Esophagus squamous epithelium (tissue), 5 donors: ENCODE results near the gene MOGAT3. TPM values are rescaled to one million over a fixed set of nuclear protein-coding genes. Genes with fewer than 3 reads are reported as not detected.

Experiments used
- DNase-seq: peaks from one replicate; lab custom pipeline; 2025; lab: John Stamatoyannopoulos, UW
- H3K27ac ChIP-seq, 4 donors: fragments of 200-600 bp; sonication (generic); one replicate each; pipeline ENCODE4 v1.5.1; 2016 to 2019; ENCODE audit warnings: mild to moderate bottlenecking in 1 of 4
- H3K27me3 ChIP-seq, 4 donors: fragments of 200-600 bp; sonication (generic); 1 replicate in 3 of 4; 2 replicates in 1 of 4; pipeline versions ENCODE4 v1.5.1 to v1.6.0; 2017 to 2021; ENCODE audit warnings: antibody characterized with exemption in 1 of 4
- H3K36me3 ChIP-seq, 3 donors: fragments of 200-600 bp; sonication (generic); one replicate each; pipeline ENCODE4 v1.5.1; 2016 to 2019
- H3K4me1 ChIP-seq, 3 donors: fragments of 200-600 bp; sonication (generic); one replicate each; pipeline ENCODE4 v1.5.1; 2017 to 2019
- H3K4me3 ChIP-seq, 4 donors: fragments of 200-600 bp; sonication (generic); 1 replicate in 3 of 4; 2 replicates in 1 of 4; pipeline ENCODE4 v1.5.1; 2016 to 2019; ENCODE audit warnings: mild to moderate bottlenecking in 2 of 4, moderate library complexity in 1 of 4
- H3K9me3 ChIP-seq, 3 donors: fragments of 200-600 bp; sonication (generic); one replicate each; pipeline ENCODE4 v1.5.1; 2016 to 2019
- POLR2A ChIP-seq, 4 donors: fragments of 450-650 bp; IDR thresholded peaks; one replicate each; pipeline ENCODE4 v1.6.1; 2017; ENCODE audit warnings: antibody characterized with exemption in 4 of 4, mild to moderate bottlenecking in 4 of 4, moderate library complexity in 3 of 4
- WGBS, 2 donors: methylation state at CpG; one replicate each; pipeline ENCODE4 v1.1.5; 2018; 5-methylcytosine and 5-hydroxymethylcytosine counted together
- intact Hi-C: fragments of 100-400 bp; cut with DNase I; formaldehyde crosslinking; loops from one replicate; pipeline ENCODE4 v1.15.0; 2022
- total RNA-seq, 4 donors: library from RNA; depleted of rRNA; stranded (reverse); fragments of >200 nt; gene quantifications; one replicate each; pipeline ENCODE4 v1.1.0, GENCODE V29; 2016
- TF ChIP-seq, protein P1 (sequence below), 6 experiments: fragments of 450-650 bp in 4 of 6; fragments of 200-600 bp in 2 of 6; sonication (generic) in 2 of 6; IDR thresholded peaks; one replicate each; pipeline ENCODE4 v1.5.1; 2016 to 2019; ENCODE audit warnings: antibody characterized with exemption in 6 of 6, mild to moderate bottlenecking in 4 of 6, moderate library complexity in 4 of 6
- donor health status: DM: yes; HTN: yes; CAD: no.

The MOGAT3 gene
- total RNA-seq, 4 donors from 2014 or later, result not detected

DNA sequence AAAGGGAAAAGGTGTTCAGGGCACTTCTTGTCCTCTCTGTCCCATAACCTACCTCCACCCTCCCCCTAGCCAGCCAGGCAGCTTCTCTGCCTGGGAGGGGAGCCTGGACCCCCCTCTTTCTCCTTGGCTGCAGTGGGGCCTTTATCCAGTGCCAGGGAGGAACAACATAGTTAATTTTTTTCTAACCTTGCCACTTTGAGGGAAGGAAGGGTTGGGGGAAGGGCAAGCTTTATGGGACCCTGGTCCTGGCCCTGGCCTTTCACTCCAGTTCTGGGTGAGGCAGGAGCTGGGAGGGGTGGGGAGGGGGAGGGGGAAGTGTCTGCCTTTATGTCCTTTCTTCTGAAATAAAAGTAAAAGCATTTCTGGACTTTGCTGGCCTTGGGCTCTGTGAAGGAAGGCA lies 39.9 kb downstream of the MOGAT3 start:
- H3K27me3 ChIP-seq, result peaks cover 3 to 61% (median 18%) of the 10 kb centered on the region in 4 donors
- no peak overlapping the region for H3K27ac ChIP-seq
- TF ChIP-seq, protein P1, sequence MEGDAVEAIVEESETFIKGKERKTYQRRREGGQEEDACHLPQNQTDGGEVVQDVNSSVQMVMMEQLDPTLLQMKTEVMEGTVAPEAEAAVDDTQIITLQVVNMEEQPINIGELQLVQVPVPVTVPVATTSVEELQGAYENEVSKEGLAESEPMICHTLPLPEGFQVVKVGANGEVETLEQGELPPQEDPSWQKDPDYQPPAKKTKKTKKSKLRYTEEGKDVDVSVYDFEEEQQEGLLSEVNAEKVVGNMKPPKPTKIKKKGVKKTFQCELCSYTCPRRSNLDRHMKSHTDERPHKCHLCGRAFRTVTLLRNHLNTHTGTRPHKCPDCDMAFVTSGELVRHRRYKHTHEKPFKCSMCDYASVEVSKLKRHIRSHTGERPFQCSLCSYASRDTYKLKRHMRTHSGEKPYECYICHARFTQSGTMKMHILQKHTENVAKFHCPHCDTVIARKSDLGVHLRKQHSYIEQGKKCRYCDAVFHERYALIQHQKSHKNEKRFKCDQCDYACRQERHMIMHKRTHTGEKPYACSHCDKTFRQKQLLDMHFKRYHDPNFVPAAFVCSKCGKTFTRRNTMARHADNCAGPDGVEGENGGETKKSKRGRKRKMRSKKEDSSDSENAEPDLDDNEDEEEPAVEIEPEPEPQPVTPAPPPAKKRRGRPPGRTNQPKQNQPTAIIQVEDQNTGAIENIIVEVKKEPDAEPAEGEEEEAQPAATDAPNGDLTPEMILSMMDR (IDR thresholded peaks at IDR 0.05), result no peak
- TF ChIP-seq POLR2A (IDR thresholded peaks at IDR 0.05), result no peak
- H3K4me3 ChIP-seq, result no peak overlapping the region
- peaks cover 33 to 45% (median 35%) of the 10 kb centered on the region in 3 donors for H3K4me1 ChIP-seq
- no peaks in the 10 kb centered on the region for H3K9me3 ChIP-seq
- DNase-seq, result no peak
- peaks cover 7 to 52% (median 12%) of the 10 kb centered on the region in 3 donors for H3K36me3 ChIP-seq
- intact Hi-C loops, result no loop called here

DNA sequence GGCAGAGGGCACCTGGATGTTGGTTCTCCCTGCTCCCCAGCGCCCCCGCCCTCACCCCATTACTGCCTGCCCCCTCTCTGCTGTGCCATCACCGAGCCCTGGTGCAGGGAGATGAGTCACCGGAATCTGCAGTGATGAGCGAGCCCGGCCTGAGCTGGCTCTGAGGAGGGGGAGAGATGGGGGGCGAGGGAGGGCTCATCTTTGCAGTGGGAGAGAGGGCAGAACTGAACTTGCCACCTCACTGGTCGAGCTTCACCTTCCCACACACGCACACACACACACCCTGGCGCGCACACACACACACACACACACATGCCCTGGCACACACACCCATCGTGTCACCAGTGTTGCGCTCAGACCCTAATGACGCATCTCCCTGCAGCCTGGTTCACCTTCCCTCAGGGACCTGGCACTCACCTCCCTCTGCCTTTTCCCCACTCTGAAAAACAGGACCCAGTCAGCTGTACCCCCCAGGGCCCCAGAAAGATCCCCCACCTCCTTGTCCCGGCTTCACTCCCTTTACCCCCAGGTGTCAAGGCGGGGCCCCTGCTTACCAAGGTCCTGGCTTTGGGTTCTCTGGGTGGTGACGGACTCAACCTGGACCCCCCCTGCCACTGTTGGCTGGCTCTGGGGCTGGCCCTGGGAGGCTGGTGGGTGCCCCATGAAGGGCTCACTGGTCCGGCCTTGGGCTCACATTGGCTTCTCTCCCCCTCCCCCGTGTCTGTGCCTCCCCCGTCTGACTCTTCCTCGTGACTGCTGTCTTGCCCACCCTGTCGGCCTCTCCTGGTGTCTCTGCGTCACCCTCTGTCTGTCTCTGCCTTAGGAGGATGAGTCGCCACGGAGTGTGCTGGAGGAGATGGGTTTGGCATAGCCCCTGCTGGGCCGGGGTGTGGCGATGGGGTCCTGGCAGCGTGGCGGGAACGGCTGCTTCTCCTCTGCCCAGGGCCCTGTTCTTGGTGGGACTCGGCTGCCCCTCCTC lies 40.9 kb downstream of the MOGAT3 start:
- Histone ChIP-seq H3K36me3 (peaks cover 7 to 52% (median 12%) of the 10 kb centered on the region in 3 donors), H3K27me3 (peaks cover 0 to 51% (median 14%) of the 10 kb centered on the region in 4 donors)
- DNase-seq, result no peak

DNA sequence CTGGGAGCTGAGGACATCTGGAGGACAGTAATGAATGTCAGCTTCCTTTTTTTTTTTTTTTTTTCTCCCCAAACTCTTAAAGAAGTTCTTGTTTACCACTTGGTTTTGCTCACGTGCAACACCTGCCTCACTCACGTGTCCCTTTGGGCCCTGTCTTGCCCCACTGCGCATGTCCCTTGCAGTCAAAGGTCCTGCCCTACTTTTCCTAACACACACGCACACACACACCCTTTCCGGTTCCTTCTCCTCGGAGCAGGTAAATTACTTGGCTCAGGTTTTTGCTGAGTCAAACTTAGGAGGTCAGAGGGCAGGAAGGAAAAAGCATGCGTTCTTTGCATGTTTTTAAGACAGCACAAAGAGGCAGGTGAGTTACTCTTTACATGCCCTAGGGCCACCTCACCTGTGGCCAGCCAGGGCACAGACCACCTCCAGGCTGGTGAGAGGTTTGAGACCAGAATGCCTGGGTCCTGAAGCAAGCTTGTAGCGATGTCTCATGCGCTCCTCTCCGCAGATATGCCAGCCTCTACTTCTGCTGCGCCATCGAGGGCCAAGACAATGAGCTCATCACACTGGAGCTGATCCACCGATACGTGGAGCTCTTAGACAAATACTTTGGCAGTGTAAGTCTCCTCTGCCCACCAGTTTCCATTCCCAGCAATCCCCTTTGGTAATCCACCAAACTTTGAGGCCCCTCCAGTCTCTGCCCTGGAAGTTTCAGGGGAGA lies 43.8 kb downstream of the MOGAT3 start:
- no peaks in the 10 kb centered on the region for H3K9me3 ChIP-seq
- peaks cover 7 to 26% (median 11%) of the 10 kb centered on the region in 3 donors for H3K4me1 ChIP-seq
- peaks cover 7 to 52% (median 12%) of the 10 kb centered on the region in 3 donors for H3K36me3 ChIP-seq
- no peak for DNase-seq
- TF ChIP-seq, protein P1 (IDR thresholded peaks at IDR 0.05), result no peak
- TF ChIP-seq POLR2A (IDR thresholded peaks at IDR 0.05), result no peak
- WGBS, 2 donors, result 72 to 74% methylated on average over 11 to 13 of the region's 14 CpGs
- no peak overlapping the region for H3K4me3 ChIP-seq
- peaks cover 0 to 22% (median 0%) of the 10 kb centered on the region in 4 donors for H3K27me3 ChIP-seq
- H3K27ac ChIP-seq, result no peak overlapping the region
- intact Hi-C loops, result no loop called here

More for the DNA sequence above, 40.9 kb downstream of the MOGAT3 start:
- intact Hi-C loops, result no loop called here
- H3K4me3 ChIP-seq, result no peak overlapping the region
- no peak overlapping the region for H3K27ac ChIP-seq
- no peaks in the 10 kb centered on the region for H3K9me3 ChIP-seq
- WGBS, 2 donors, result 55 to 71% methylated on average over 12 to 19 of the region's 31 CpGs
- TF ChIP-seq POLR2A (IDR thresholded peaks at IDR 0.05), result no peak
- TF ChIP-seq, protein P1 (IDR thresholded peaks at IDR 0.05), result no peak
- H3K4me1 ChIP-seq, result peaks cover 31 to 45% (median 32%) of the 10 kb centered on the region in 3 donors

DNA sequence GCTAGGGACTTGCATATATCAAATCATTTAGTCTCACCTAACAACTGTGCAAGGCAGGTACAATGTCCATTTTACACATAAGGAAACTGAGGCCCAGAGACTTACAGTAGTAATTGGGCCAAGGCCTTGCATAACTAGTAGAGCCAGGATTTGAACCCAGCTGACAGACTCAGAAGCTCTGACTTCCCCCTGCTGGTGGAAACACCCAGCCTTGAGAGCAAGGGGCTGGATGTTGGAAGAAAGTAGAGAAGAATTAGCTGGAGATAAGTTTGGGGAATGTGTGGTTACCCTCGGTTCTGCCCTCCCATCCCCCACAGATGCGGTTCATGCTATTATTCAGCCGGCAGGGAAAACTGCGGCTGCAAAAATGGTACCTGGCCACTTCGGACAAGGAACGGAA lies 44.6 kb downstream of the MOGAT3 start:
- WGBS, 2 donors, result 78 to 85% methylated on average over 6 of the region's 6 CpGs
- TF ChIP-seq, protein P1 (IDR thresholded peaks at IDR 0.05), result no peak
- TF ChIP-seq POLR2A (IDR thresholded peaks at IDR 0.05), result no peak
- H3K27ac ChIP-seq, result no peak overlapping the region
- H3K9me3 ChIP-seq, result no peaks in the 10 kb centered on the region
- no peak overlapping the region for H3K4me3 ChIP-seq
- intact Hi-C loops, result no loop called here
- peaks cover 0 to 14% (median 0%) of the 10 kb centered on the region in 4 donors for H3K27me3 ChIP-seq
- peaks cover 7 to 26% (median 11%) of the 10 kb centered on the region in 3 donors for H3K4me1 ChIP-seq
- no peak for DNase-seq
- H3K36me3 ChIP-seq, result peaks cover 7 to 45% (median 12%) of the 10 kb centered on the region in 3 donors
